ENCODE measurements around the gene ABO.
"Not testable (repeated sequence)": the region's sequence is repeated elsewhere in the genome, so short reads cannot be mapped to it uniquely, and the experiment has no call there.

Gene ABO

GRCh38 chr9:133221994-133222393 is 53.0 kb downstream of the ABO start:
- DNase-seq: not testable (repeated sequence)

DNA sequence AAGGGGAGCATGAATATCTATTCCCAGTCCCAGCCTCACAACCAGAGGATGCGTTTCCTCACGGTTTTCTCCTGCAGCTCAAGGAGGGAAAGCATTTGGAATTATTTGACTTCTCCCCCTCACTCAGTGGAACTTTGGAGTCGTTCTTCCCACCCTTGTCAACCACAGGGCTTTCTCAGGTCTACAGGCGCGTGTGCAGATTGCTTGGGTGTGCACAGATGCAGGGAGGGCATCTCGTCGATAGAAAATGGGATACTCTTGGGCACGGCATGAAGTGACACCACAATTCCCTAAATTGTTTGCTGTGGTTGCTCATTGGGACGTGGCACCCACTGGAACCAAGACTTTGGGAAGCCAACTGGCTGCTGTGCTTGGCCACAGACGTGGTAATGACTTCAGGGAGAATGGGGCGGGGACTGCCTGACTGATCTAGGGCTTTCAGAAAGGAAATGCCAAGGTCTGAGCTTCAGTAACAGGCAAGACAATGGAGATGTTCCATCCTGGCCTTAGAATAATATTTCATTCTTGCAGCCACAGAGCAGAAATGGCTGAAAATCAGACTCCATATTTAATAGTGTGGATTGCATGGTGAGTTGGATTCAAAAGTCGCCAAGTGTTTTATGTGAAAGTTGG is 53.7 kb downstream of the ABO start:
- DNase-seq: no peak

DNA sequence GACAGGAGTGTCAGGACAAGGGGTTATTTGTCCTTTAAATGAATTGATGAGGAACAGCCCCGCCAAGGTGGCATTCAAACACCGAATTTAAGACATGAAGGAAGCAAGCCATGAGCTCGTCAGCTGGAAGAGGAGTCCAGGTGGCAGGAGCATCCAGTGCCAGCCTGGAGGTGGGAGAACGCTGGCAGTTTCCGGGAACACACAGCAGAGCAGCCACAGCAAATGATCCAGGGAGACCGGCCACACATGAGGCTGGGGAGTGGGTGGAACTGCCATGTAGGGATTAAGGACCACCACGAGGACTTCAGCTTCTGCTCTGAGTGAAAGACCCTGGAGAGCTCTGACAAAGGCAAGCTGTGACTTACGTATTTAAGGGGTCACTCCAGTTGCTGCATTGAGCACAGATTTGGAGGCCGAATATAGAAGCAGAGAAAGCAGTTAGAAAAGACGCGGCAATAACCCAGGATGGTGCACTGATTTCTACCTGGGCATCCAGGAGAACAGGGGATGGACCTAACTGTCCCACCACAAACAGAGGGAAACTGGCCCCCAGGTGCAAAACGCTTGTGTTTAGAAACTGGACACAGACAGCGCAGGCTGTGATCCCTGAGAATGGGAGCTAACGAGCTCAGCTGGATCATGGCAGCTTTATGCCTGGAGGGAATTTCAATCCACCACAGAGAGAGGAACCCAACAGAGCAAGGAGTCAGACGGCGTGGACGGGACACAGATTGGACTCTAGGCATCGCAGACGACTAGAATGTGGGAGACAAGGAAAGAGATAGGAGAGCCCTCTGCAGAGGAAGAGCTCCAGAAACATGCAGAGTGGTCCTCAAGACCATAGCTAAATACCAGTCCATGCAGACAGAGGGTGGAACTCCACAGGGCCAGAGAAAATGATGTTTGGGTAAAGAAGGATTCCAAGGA is 56.7 kb downstream of the ABO start:
- DNase-seq: not testable (repeated sequence)

DNA sequence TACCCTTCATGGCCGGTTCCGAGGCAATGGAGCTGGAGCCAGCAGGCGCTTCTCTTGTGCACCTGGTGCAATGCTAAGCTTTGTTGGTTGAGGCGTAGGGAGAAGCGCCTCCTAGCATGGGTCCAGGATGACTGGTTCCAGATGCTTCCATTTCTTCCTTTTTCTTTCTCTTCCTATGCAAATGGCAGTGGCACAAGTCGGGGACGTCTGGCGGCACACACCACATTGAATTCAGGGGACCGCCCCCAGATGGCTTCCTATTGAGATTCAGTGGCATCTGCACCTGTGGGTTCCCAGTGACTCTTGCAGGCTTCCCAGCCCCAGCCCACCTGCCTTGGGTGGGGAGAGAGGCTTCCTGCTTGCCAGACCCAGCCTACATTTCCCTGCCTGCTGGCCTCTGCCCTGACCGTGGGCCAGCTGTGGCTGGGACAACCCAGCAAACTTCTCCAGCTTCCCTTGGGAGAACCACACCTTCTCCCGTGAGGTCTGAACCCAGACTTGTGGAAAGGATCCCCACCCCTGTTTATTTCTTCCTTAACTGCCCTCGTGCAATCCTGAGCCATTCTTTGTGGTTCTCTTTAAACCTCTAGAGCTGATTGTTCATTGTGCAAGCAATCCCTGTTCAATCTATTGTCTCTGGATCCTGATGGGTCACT is 57.5 kb downstream of the ABO start:
- DNase-seq: not testable (repeated sequence)

GRCh38 chr9:133214276-133214675 is 60.7 kb downstream of the ABO start:
- DNase-seq: not testable (repeated sequence)

GRCh38 chr9:133210609-133211008 is 64.4 kb downstream of the ABO start:
- DNase-seq: no peak

DNA sequence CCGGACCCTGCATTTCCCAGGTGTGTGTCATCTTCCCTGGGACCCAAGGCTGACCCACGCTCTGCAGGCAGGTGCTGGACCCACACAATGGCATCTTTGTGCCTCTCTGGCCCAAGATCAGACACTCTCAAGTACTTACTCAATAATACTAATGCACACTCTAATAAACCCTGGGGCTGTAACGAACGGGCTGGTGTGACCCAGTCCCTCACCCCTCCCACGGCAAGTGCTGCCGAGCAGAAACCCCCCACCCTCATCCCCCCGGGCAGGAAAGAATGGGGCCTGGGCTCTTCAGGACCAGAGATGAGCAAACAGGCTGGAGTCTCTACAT is 64.8 kb downstream of the ABO start:
- no peak for DNase-seq

DNA sequence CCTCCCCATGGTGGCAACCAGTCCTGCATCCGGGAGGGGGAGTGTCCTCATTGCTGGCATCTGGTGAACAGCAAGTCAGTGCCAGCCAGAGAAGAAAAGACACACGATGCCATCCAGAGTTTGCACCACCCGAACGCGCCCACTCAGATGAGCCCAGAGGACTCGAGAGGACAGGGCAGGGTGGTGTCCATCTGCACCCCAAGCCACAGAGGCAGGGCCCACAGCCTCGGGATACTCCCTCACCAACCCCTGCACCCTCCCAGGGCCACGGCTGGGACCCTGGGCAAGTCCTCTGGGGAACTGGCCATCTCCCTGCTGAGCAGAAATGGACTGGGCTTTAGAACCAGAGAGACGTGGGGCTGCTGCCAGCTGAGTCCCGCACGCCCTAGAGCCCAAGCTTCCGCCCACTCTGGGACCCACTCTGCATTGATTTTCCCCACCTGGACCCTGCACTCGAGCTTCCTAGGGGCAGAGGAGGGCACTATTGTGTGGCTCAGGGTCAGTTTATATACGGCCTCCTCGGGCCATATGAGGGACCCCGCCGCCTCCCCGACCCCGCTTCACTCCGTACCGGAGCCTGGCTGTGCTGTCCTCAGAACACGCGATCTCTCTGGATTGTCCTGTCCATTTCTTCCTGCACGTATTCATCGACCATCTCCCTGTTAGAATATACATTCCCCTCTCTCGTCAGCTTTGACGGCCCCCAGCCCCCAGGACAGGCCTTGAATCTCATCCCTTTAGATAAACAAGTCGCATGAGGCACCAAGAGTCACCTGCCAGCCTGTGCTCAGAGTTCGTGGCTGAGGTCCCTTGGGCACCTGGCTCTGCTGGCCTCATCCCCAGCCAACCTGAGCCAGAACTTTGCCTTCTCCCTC is 65.4 kb downstream of the ABO start:
- DNase-seq: not testable (repeated sequence)

DNA sequence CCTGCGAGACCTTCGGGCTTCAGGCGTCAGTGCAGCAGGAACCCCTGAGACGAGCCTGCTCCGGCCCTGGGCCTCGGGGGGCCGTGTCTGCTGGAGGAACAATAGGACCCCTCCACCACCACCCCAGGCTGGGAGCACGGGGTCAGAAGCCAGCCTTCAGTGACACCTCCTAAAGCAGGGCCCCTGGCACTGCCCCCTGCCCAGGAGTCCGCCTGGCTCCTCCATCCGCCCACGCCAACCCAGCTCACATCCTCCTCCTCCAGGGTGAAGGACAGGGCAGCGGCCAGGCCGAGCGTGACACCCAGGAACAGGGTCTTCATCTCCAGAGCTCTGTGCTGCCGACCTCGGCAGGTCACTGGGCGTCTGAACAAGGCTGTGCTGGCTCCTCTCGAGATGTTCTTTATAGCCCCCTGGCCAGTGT is 66.1 kb downstream of the ABO start, which contains the start of gene OBP2B:
Gene OBP2B (minus strand): TSS at position 371 of the 421 bp plus-strand sequence. CDS start 51 bp downstream, at position 320.
- DNase-seq: not testable (repeated sequence)

DNA sequence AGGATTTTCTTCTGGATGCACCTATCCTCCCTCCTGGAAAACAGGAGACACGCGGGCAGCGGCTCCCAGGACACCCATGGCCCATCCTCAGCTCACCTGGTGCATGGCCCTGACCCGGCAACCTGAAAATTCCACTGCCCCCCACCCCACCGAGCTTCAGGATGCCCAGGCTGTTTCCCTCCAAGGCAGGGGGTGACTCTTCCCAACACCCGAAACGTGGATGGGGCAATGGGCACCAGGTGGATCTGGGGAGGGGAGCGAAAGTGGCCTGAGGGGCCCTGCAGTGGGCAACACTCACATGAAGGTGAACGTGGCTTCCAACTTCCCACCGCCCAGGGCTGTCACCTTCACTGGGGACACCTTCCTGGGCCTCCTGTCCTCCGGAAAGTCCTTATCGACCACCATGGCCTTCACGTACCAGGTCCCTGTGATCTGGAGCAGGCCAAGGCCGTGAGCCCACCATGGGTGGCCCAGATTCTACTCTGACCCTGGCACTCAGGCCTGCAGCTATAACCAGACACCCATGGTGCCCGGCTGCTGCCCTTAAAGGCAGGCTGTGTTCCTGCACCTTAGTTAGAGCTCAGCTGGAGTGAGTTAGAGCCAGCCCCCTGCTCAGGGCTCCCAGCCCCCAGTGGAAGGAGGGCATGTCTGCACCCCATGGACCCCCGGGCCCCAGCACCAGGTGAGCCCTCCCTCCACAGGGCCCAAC is 66.7 kb downstream of the ABO start:
- not testable (repeated sequence) for DNase-seq

- no peak for DNase-seq
These were observed 67.3 kb downstream of the ABO start for GRCh38 chr9:133207540-133208170.

GRCh38 chr9:133207021-133207531 is 67.9 kb downstream of the ABO start:
- no peak for DNase-seq

- no peak for DNase-seq
These were observed 68.7 kb downstream of the ABO start for GRCh38 chr9:133205996-133206931.

GRCh38 chr9:133205481-133205887 is 69.5 kb downstream of the ABO start:
- not testable (repeated sequence) for DNase-seq
